ENCODE results near the gene TAS2R50. TPM values are rescaled to one million over a fixed set of nuclear protein-coding genes. Genes with fewer than 3 reads are reported as not detected.

Gene TAS2R50
- total RNA-seq, 4 donors from 2014 or later: 3.9 to 18.4 (median 7.1) TPM

GRCh38 chr12:10998204-10998603, 11.5 kb upstream of the TAS2R50 start, which contains the start of gene TAS2R20:
TSS of gene TAS2R20 (minus strand) at chr12:10998304. CDS start at chr12:10997875, 429 bp downstream.
- no peaks in the 10 kb centered on the region for H3K9me3 ChIP-seq
- no peaks in the 10 kb centered on the region for H3K27me3 ChIP-seq
- H3K36me3 ChIP-seq: no peaks in the 10 kb centered on the region
- no peaks in the 10 kb centered on the region for H3K4me1 ChIP-seq
- no peak within 1 kb of the TSS for H3K4me3 ChIP-seq (replicated peaks in 1 of 3)
- DNase-seq: no peak
- H3K27ac ChIP-seq: no peak within 1 kb of the TSS
- TF ChIP-seq CTCF (IDR thresholded peaks at IDR 0.05): no peak
- no peak for TF ChIP-seq POLR2A (IDR thresholded peaks at IDR 0.05)
- intact Hi-C loops (cut with DNase I): no loop called here

DNA sequence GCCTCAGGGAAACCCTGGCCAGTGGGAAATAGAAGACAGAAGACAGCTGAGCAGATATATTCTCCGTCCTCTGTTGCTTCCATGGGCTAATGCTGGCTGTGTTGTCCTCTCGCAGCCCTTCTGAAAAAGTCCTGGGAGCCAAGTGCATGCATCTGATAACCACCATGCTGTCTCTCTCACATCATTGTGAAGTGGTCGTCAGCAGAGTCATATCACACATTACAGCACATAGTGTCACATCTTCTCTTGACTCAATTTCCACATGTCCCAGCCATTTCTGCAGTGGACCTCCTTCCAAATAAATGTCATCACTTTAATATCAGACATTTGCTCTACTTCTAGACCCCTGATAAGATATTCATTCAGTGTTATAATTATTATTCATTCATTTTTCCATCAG, 7.6 kb upstream of the TAS2R50 start:
- H3K27ac ChIP-seq: no peak overlapping the region
- 92 to 96% methylated on average over 3 of the region's 3 CpGs for WGBS, 2 donors
- H3K4me3 ChIP-seq (replicated peaks in 1 of 3): no peak overlapping the region
- no peaks in the 10 kb centered on the region for H3K4me1 ChIP-seq
- H3K27me3 ChIP-seq: no peaks in the 10 kb centered on the region
- DNase-seq: no peak
- H3K36me3 ChIP-seq: no peaks in the 10 kb centered on the region
- TF ChIP-seq CTCF (IDR thresholded peaks at IDR 0.05) (no peak), POLR2A (IDR thresholded peaks at IDR 0.05) (no peak)
- intact Hi-C loops (cut with DNase I): no loop called here
- H3K9me3 ChIP-seq: no peaks in the 10 kb centered on the region

DNA sequence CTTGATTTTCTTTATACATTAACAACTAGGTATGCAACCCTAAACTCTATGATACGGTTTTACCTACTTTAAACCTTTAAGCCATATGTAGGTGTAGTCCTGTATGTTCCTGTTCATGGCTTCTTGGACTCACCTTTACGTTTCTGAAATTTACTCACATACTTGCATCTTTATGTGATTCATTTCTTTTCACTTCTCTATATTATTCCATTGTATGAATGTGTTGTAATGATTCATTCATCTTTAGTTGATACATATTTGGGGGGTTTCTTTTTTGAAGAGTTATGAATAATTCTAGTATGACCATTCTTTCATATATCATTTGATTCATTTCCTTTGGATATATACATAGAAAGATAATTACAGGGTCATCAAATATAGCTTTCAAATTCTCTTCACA, 2.4 kb upstream of the TAS2R50 start:
- intact Hi-C loops (cut with DNase I): no loop called here
- 94 to 97% methylated on average over 2 of the region's 2 CpGs for WGBS, 2 donors
- TF ChIP-seq POLR2A (IDR thresholded peaks at IDR 0.05) (no peak), CTCF (IDR thresholded peaks at IDR 0.05) (no peak)

GRCh38 chr12:10982244-10982643, 4.5 kb downstream of the TAS2R50 start:
- Histone ChIP-seq H3K27ac (no peak overlapping the region), H3K27me3 (no peaks in the 10 kb centered on the region), H3K4me1 (no peaks in the 10 kb centered on the region), H3K36me3 (no peaks in the 10 kb centered on the region), H3K4me3 (replicated peaks in 1 of 3) (no peak overlapping the region), H3K9me3 (no peaks in the 10 kb centered on the region)
- intact Hi-C loops (cut with DNase I): no loop called here
- DNase-seq: no peak
- WGBS, 2 donors: 86 to 88% methylated on average over 5 of the region's 5 CpGs
- TF ChIP-seq POLR2A (IDR thresholded peaks at IDR 0.05): no peak
- no peak for TF ChIP-seq CTCF (IDR thresholded peaks at IDR 0.05)

More for the DNA sequence above, 2.4 kb upstream of the TAS2R50 start:
- H3K9me3 ChIP-seq: no peaks in the 10 kb centered on the region
- no peak overlapping the region for H3K4me3 ChIP-seq (replicated peaks in 1 of 3)
- H3K4me1 ChIP-seq: no peaks in the 10 kb centered on the region
- no peak overlapping the region for H3K27ac ChIP-seq
- no peaks in the 10 kb centered on the region for H3K27me3 ChIP-seq
- DNase-seq: no peak
- H3K36me3 ChIP-seq: no peaks in the 10 kb centered on the region

- no peak overlapping the region for H3K27ac ChIP-seq
- intact Hi-C loops (cut with DNase I): no loop called here
- DNase-seq: no peak
- no peaks in the 10 kb centered on the region for H3K27me3 ChIP-seq
- TF ChIP-seq POLR2A (IDR thresholded peaks at IDR 0.05) (no peak), CTCF (IDR thresholded peaks at IDR 0.05) (no peak)
- H3K4me3 ChIP-seq (replicated peaks in 1 of 3): no peak overlapping the region
- no peaks in the 10 kb centered on the region for H3K9me3 ChIP-seq
- WGBS, 2 donors: 83 to 88% methylated on average over 3 of the region's 3 CpGs
- H3K36me3 ChIP-seq: no peaks in the 10 kb centered on the region
- no peaks in the 10 kb centered on the region for H3K4me1 ChIP-seq
Measured at GRCh38 chr12:10974965-10975364, 11.7 kb downstream of the TAS2R50 start.
